ENCODE measurements around the gene ARL6IP4.

- TF ChIP-seq CTCF (IDR thresholded peaks at IDR 0.05) (no peak), EP300 (IDR thresholded peaks at IDR 0.05) (no peak)
These were observed 25.3 kb upstream of the ARL6IP4 start for GRCh38 chr12:122955156-122955555.
